IMR-90 (cell line): Measurements from ENCODE around the gene TAF3. TPM values are rescaled to one million over a fixed set of nuclear protein-coding genes. Genes with fewer than 3 reads are reported as not detected.

Source experiments
- ATAC-seq: fragments of 200-7000 bp; cut with Tn5 transposase; 2 replicates; pipeline ENCODE4 v1.9.1; 2020; ENCODE audit warnings: low read depth, mild to moderate bottlenecking, moderate library complexity
- BruUV-seq: library from RNA; stranded (reverse); fragments of 400-500 nt; replicated peaks from 2 replicates; lab custom pipeline; 2021; lab: Mats Ljungman, UMichigan
- CTCF ChIA-PET: fragments of 300-600 bp; formaldehyde crosslinking; extraction: SDS; loops from one replicate; lab custom pipeline; 2021; ENCODE audit warnings: antibody characterized with exemption; lab: Yijun Ruan, JAX
- POLR2A ChIA-PET: fragments of 300-600 bp; sonication (Branson Sonifier 250); formaldehyde crosslinking; loops from one replicate; lab custom pipeline; 2022; ENCODE audit warnings: antibody characterized with exemption; ENCODE audit not compliant: unreplicated experiment; lab: Charles Lee
- DNase-seq: peaks from one replicate; pipeline ENCODE4 v3.0.0; 2013
- H2AFZ ChIP-seq: replicated peaks from 2 replicates; pipeline ENCODE3; 2013; ENCODE audit warnings: low read length, mild to moderate bottlenecking; ENCODE audit not compliant: poor library complexity
- H2AK5ac ChIP-seq: 2 replicates; pipeline ENCODE4 v1.6.1; 2013; ENCODE audit warnings: low read depth, low read length, inconsistent platforms
- H2AK9ac ChIP-seq: replicated peaks from 2 replicates; pipeline ENCODE3; 2013; ENCODE audit warnings: mild to moderate bottlenecking, low read depth, low read length, moderate library complexity; ENCODE audit not compliant: poor library complexity
- H2BK120ac ChIP-seq: 2 replicates; pipeline ENCODE4 v1.6.1; 2013; ENCODE audit warnings: low read depth, low read length, inconsistent platforms
- H2BK15ac ChIP-seq: 3 replicates; pipeline ENCODE4 v1.6.1; 2013; ENCODE audit warnings: low read depth, low read length, inconsistent platforms
- H2BK20ac ChIP-seq: 2 replicates; pipeline ENCODE4 v1.6.1; 2013; ENCODE audit warnings: low read depth, mild to moderate bottlenecking, inconsistent platforms, low read length, moderate library complexity
- H2BK5ac ChIP-seq: 2 replicates; pipeline ENCODE4 v1.6.1; 2013; ENCODE audit warnings: mild to moderate bottlenecking, low read depth, low read length, inconsistent platforms; ENCODE audit not compliant: poor library complexity, severe bottlenecking
- H3K14ac ChIP-seq: replicated peaks from 2 replicates; pipeline ENCODE4 v1.6.1; 2013; ENCODE audit warnings: low read depth, low read length, inconsistent platforms
- H3K18ac ChIP-seq: 2 replicates; pipeline ENCODE4 v1.6.1; 2013; ENCODE audit warnings: low read depth, low read length, control low read depth
- H3K23ac ChIP-seq: 2 replicates; pipeline ENCODE4 v1.6.1; 2013; ENCODE audit warnings: low read depth, low read length, inconsistent platforms
- H3K27ac ChIP-seq: 2 replicates; pipeline ENCODE4 v1.5.1; 2013; ENCODE audit warnings: mild to moderate bottlenecking, control low read depth, low read length; ENCODE audit not compliant: insufficient read depth
- H3K27me3 ChIP-seq: 2 replicates; pipeline ENCODE4 v1.6.1; 2013; ENCODE audit warnings: low read length; ENCODE audit not compliant: control insufficient read depth, insufficient read depth
- H3K36me3 ChIP-seq: 2 replicates; pipeline ENCODE4 v1.6.1; 2013; ENCODE audit warnings: low read length, mixed read lengths; ENCODE audit not compliant: control insufficient read depth, insufficient read depth
- H3K4ac ChIP-seq: 2 replicates; pipeline ENCODE4 v1.6.1; 2013; ENCODE audit warnings: low read depth, low read length, inconsistent platforms
- H3K4me1 ChIP-seq: 2 replicates; pipeline ENCODE4 v1.6.1; 2013; ENCODE audit warnings: low read length, mixed read lengths; ENCODE audit not compliant: control insufficient read depth, insufficient read depth
- H3K4me2 ChIP-seq: 2 replicates; pipeline ENCODE4 v1.6.1; 2013; ENCODE audit warnings: low read depth, mild to moderate bottlenecking, control low read depth, low read length, moderate library complexity
- H3K4me3 ChIP-seq: 2 replicates; pipeline ENCODE4 v1.5.1; 2013; ENCODE audit warnings: low read depth, mild to moderate bottlenecking, control low read depth, low read length, moderate library complexity; ENCODE audit not compliant: insufficient read depth
- H3K56ac ChIP-seq: 2 replicates; pipeline ENCODE4 v1.6.1; 2013; ENCODE audit warnings: low read length, inconsistent platforms; ENCODE audit not compliant: insufficient read depth; ENCODE audit errors: extremely low read depth
- H3K79me1 ChIP-seq, 2 experiments: 2 replicates each; pipeline ENCODE4 v1.6.1; 2013; ENCODE audit warnings: low read length in 2 of 2, inconsistent platforms in 1 of 2, low read depth in 1 of 2
- H3K9ac ChIP-seq: 2 replicates; pipeline ENCODE4 v1.6.1; 2013; ENCODE audit warnings: low read depth, low read length, control low read depth
- H3K9me1 ChIP-seq: 2 replicates; pipeline ENCODE4 v1.6.1; 2013; ENCODE audit warnings: low read length, inconsistent platforms; ENCODE audit not compliant: insufficient read depth
- H3K9me3 ChIP-seq: 2 replicates; pipeline ENCODE4 v1.6.1; 2013; ENCODE audit warnings: low read length; ENCODE audit not compliant: control insufficient read depth, insufficient read depth
- H4K20me1 ChIP-seq: 2 replicates; pipeline ENCODE4 v1.6.1; 2013; ENCODE audit warnings: low read length, inconsistent platforms; ENCODE audit not compliant: insufficient read depth
- H4K5ac ChIP-seq: 2 replicates; pipeline ENCODE4 v1.6.1; 2013; ENCODE audit warnings: mild to moderate bottlenecking, low read depth, low read length, control low read depth
- H4K8ac ChIP-seq, 2 experiments: 2 replicates each; pipeline ENCODE4 v1.6.1; 2013; ENCODE audit warnings: low read depth in 2 of 2, low read length in 2 of 2, control low read depth in 1 of 2, inconsistent platforms in 1 of 2
- H4K91ac ChIP-seq: 2 replicates; pipeline ENCODE4 v1.6.1; 2013; ENCODE audit warnings: low read depth, low read length, inconsistent platforms; ENCODE audit not compliant: insufficient read depth
- BHLHE40 ChIP-seq: fragments of 150-350 bp; IDR thresholded peaks from 2 replicates; pipeline ENCODE4 v1.6.1; 2016; ENCODE audit warnings: mild to moderate bottlenecking, low read depth, low read length
- CEBPB ChIP-seq: IDR thresholded peaks from 2 replicates; pipeline ENCODE4 v1.6.1; 2012; ENCODE audit warnings: low read depth, low read length, improper control_type of control experiment
- CHD1 ChIP-seq: IDR thresholded peaks from 2 replicates; pipeline ENCODE4 v1.6.1; 2012; ENCODE audit warnings: low read depth, low read length, improper control_type of control experiment
- FOS ChIP-seq: fragments of 150-350 bp; IDR thresholded peaks from 2 replicates; pipeline ENCODE4 v1.6.1; 2016; ENCODE audit warnings: low read depth, low read length
- MAZ ChIP-seq: IDR thresholded peaks from 2 replicates; pipeline ENCODE4 v1.6.1; 2012; ENCODE audit warnings: low read depth, mild to moderate bottlenecking, low read length, improper control_type of control experiment, moderate library complexity, borderline replicate concordance
- MXI1 ChIP-seq: IDR thresholded peaks from 2 replicates; pipeline ENCODE4 v1.6.1; 2012; ENCODE audit warnings: low read depth, mild to moderate bottlenecking, low read length, moderate library complexity, borderline replicate concordance
- NFE2L2 ChIP-seq: fragments of 150-350 bp; IDR thresholded peaks from 2 replicates; pipeline ENCODE4 v1.6.1; 2016; ENCODE audit warnings: low read depth, mild to moderate bottlenecking, low read length
- POLR2A ChIP-seq: IDR thresholded peaks from 2 replicates; pipeline ENCODE4 v1.6.1; 2012; ENCODE audit warnings: mild to moderate bottlenecking, low read depth, low read length
- RAD21 ChIP-seq: IDR thresholded peaks from 2 replicates; pipeline ENCODE4 v1.6.1; 2012; ENCODE audit warnings: low read length, improper control_type of control experiment
- RCOR1 ChIP-seq: IDR thresholded peaks from 2 replicates; pipeline ENCODE4 v1.6.1; 2012; ENCODE audit warnings: mild to moderate bottlenecking, low read length, improper control_type of control experiment; ENCODE audit not compliant: insufficient replicate concordance
- WGBS, 2 experiments: methylation state at CpG; one replicate each; pipeline versions ENCODE4 v1.1.5 to v1.1.7; 2013; ENCODE audit warnings: missing lambda C conversion rate in 2 of 2; ENCODE audit not compliant: insufficient read length in 1 of 2; ENCODE audit errors: extremely low coverage in 2 of 2; 5-methylcytosine and 5-hydroxymethylcytosine counted together
- dilution Hi-C: fragments of 300-500 bp; cut with HindIII; formaldehyde crosslinking; loops from one replicate; pipeline ENCODE4 v1.14.3; 2018; ENCODE audit warnings: low sequenced_read_pairs; ENCODE audit not compliant: unreplicated experiment
- in situ Hi-C: fragments of 300-500 bp; cut with MboI; formaldehyde crosslinking; loops from 3 replicates; pipeline ENCODE4 v1.14.3; 2019; ENCODE audit warnings: low sequenced_read_pairs, inconsistent platforms, mixed read lengths
- intact Hi-C: fragments of 100-400 bp; cut with micrococcal nuclease; formaldehyde crosslinking; loops from 2 replicates; pipeline ENCODE4 v1.10.0; 2022
- polyA plus RNA-seq, 3 experiments: library from polyadenylated mRNA; depleted of rRNA; stranded (reverse); fragments of >200 nt; gene quantifications; 2 replicates each; pipeline ENCODE4 v1.2.3, GENCODE V29; 2012; ENCODE audit warnings: low replicate concordance in 1 of 3
- total RNA-seq: library from RNA; depleted of rRNA; stranded (reverse); fragments of >200 nt; gene quantifications from 2 replicates; pipeline ENCODE4 v1.2.3, GENCODE V29; 2012
- TF ChIP-seq, protein P1 (sequence below): fragments of 150-350 bp; IDR thresholded peaks from 2 replicates; pipeline ENCODE4 v1.6.1; 2017; ENCODE audit warnings: mild to moderate bottlenecking, antibody characterized with exemption, low read length, low read depth
- TF ChIP-seq, protein P2 (sequence below): conservative IDR thresholded peaks from 2 replicates; pipeline ENCODE4 v1.5.1; 2012; ENCODE audit warnings: mild to moderate bottlenecking, low read depth, low read length, improper control_type of control experiment

TAF3 gene
- total and polyA plus RNA-seq, 2 of the 4 experiments (the other 2 are of a cell fraction) = 1.4 to 2.3 TPM

DNA sequence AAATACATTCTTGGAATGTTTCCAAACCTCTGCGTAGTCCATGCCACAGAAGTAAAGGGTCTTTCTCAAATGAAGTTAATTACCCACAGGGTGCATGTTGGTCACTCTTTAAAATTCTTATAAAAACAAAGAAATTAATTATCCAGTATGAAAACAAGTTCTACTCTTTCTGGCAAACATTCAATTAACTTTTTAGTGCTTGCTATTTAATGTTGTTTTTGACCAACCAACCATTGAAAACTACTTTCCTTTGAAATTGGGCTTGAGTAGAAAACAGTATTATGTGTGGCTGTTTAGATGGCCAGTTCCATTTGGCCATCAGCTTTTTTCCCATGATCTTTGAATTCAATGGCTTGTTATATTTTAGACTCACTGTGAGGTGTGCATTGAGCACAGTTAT lies 83.0 kb downstream of the TAF3 start:
- Histone ChIP-seq H3K56ac (no peak overlapping the region), H3K18ac (no peak overlapping the region), H3K4me3 (no peak overlapping the region), H4K20me1 (no peaks in the 10 kb centered on the region), H2BK15ac (no peak overlapping the region), H4K91ac (no peak overlapping the region), H3K79me1 (peaks cover 0 to 7% of the 10 kb centered on the region in 2 experiments; a peak in 3 of 4 replicates), H3K14ac (no peak overlapping the region), H4K5ac (no peak overlapping the region), H2BK5ac (no peak overlapping the region), H3K9ac (no peak overlapping the region), H3K4me1 (no peaks in the 10 kb centered on the region), H2AFZ (no peak overlapping the region), H2BK20ac (no peak overlapping the region), H3K9me1 (no peaks in the 10 kb centered on the region), H2AK5ac (no peak overlapping the region), H3K4me2 (no peak overlapping the region), H2BK120ac (no peak overlapping the region), H3K9me3 (no peaks in the 10 kb centered on the region), H3K23ac (no peak overlapping the region), H3K36me3 (peaks cover 4% of the 10 kb centered on the region; the same call in 1 of the 2 replicates), H3K27ac (no peak overlapping the region), H4K8ac (no peak overlapping the region), H3K27me3 (no peaks in the 10 kb centered on the region), H3K4ac (no peak overlapping the region), H2AK9ac (no peak overlapping the region)
- no CpG with 5 or more reads among the region's 1 CpG for WGBS, 2 experiments
- ATAC-seq (no peak), DNase-seq (no peak)
- intact Hi-C loops = no loop called here
- dilution Hi-C loops = no loop called here
- no TSS peak for BruUV-seq
- POLR2A ChIA-PET = no interaction called here
- CTCF ChIA-PET = no interaction called here
- TF ChIP-seq FOS = no peak
- no peak for TF ChIP-seq RCOR1
- no peak for TF ChIP-seq NFE2L2
- TF ChIP-seq RAD21 = no peak
- no peak for TF ChIP-seq CHD1
- no peak for TF ChIP-seq MAZ
- TF ChIP-seq CEBPB = no peak
- TF ChIP-seq POLR2A = no peak
- TF ChIP-seq, protein P1, sequence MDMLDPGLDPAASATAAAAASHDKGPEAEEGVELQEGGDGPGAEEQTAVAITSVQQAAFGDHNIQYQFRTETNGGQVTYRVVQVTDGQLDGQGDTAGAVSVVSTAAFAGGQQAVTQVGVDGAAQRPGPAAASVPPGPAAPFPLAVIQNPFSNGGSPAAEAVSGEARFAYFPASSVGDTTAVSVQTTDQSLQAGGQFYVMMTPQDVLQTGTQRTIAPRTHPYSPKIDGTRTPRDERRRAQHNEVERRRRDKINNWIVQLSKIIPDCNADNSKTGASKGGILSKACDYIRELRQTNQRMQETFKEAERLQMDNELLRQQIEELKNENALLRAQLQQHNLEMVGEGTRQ = no peak
- TF ChIP-seq, protein P2, sequence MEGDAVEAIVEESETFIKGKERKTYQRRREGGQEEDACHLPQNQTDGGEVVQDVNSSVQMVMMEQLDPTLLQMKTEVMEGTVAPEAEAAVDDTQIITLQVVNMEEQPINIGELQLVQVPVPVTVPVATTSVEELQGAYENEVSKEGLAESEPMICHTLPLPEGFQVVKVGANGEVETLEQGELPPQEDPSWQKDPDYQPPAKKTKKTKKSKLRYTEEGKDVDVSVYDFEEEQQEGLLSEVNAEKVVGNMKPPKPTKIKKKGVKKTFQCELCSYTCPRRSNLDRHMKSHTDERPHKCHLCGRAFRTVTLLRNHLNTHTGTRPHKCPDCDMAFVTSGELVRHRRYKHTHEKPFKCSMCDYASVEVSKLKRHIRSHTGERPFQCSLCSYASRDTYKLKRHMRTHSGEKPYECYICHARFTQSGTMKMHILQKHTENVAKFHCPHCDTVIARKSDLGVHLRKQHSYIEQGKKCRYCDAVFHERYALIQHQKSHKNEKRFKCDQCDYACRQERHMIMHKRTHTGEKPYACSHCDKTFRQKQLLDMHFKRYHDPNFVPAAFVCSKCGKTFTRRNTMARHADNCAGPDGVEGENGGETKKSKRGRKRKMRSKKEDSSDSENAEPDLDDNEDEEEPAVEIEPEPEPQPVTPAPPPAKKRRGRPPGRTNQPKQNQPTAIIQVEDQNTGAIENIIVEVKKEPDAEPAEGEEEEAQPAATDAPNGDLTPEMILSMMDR = no peak
- no peak for TF ChIP-seq MXI1
- no peak for TF ChIP-seq BHLHE40
- in situ Hi-C loops = no loop called here
